SK-N-SH (cell line): ENCODE data around the gene RFFL.

Experiments
- CHD2 ChIP-seq: fragments of 150-350 bp; IDR thresholded peaks from 2 replicates; pipeline ENCODE4 v1.6.1; 2018; ENCODE audit warnings: low read length; ENCODE audit not compliant: partially characterized antibody
- ELF1 ChIP-seq: IDR thresholded peaks from 2 replicates; pipeline ENCODE4 v1.4.0; 2012
- EP300 ChIP-seq, 2 experiments: IDR thresholded peaks; 2 replicates each; pipeline versions ENCODE4 v1.4.0 to v1.6.1; 2012; ENCODE audit warnings: borderline replicate concordance in 1 of 2, low read depth in 1 of 2, low read length in 1 of 2
- EZH2phosphoT487 ChIP-seq: fragments of 200-600 bp; sonication (generic); IDR thresholded peaks from 2 replicates; pipeline ENCODE4 v1.6.1; 2017; ENCODE audit warnings: low read depth, mixed run types, mild to moderate bottlenecking, antibody characterized with exemption, moderate library complexity, borderline replicate concordance
- JUND ChIP-seq: IDR thresholded peaks from 2 replicates; pipeline ENCODE4 v1.4.0; 2012
- MXI1 ChIP-seq: IDR thresholded peaks from 2 replicates; pipeline ENCODE4 v1.6.1; 2012; ENCODE audit warnings: mild to moderate bottlenecking, low read depth, low read length, improper control_type of control experiment
- NRF1 ChIP-seq: IDR thresholded peaks from 2 replicates; pipeline ENCODE4 v1.6.1; 2012; ENCODE audit warnings: low read depth, mild to moderate bottlenecking, low read length
- POLR2AphosphoS5 ChIP-seq: IDR thresholded peaks from 2 replicates; pipeline ENCODE4 v1.6.1; 2012; ENCODE audit warnings: low read depth, low read length
- RAD21 ChIP-seq: IDR thresholded peaks from 2 replicates; pipeline ENCODE4 v1.6.1; 2012; ENCODE audit warnings: mild to moderate bottlenecking, low read length
- REST ChIP-seq: IDR thresholded peaks from 2 replicates; pipeline ENCODE4 v1.6.1; 2012; ENCODE audit warnings: mild to moderate bottlenecking, low read depth, low read length, moderate library complexity
- SIN3A ChIP-seq: IDR thresholded peaks from 2 replicates; pipeline ENCODE4 v1.6.1; 2012; ENCODE audit warnings: low read depth, mild to moderate bottlenecking, low read length, moderate library complexity, borderline replicate concordance
- TCF12 ChIP-seq: IDR thresholded peaks from 2 replicates; pipeline ENCODE4 v1.4.0; 2012
- USF2 ChIP-seq: fragments of 150-350 bp; IDR thresholded peaks from 2 replicates; pipeline ENCODE4 v1.6.1; 2017; ENCODE audit warnings: antibody characterized with exemption, low read length, low read depth, borderline replicate concordance
- TF ChIP-seq, protein P1 (sequence below): fragments of 200-600 bp; sonication (generic); IDR thresholded peaks from 2 replicates; pipeline ENCODE4 v1.6.1; 2017; ENCODE audit warnings: antibody characterized with exemption, mild to moderate bottlenecking, moderate library complexity

DNA sequence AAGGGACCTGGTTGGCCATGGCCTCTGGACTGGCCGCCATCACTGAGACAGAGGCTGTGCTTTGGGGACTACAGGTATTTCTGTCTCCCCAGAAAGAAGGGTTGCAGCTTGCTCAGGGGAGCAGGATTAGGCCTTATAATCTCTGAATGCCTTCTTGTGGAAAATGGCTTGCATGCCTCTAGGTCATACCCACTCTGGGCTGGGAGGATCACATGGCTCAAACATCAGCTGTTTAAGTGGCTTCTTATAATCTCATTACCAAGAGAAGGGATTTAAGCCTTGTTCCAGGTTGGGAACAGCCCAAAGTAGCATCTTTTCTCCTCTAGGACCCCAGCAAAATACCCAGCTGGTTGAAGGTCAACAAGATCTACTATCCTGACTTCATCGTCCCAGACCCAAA is 64.1 kb downstream of the RFFL start:
- TF ChIP-seq EZH2phosphoT487 (no peak), USF2 (no peak), EP300 (IDR thresholded peaks at IDR 0.05; ENCODE audit: borderline replicate concordance in 1 of 2, low read depth in 1 of 2, low read length in 1 of 2) (no peak), RAD21 (no peak), JUND (no peak), POLR2AphosphoS5 (no peak), MXI1 (no peak), NRF1 (no peak), REST (no peak), CHD2 (no peak), TCF12 (no peak), ELF1 (no peak), SIN3A (no peak)
- TF ChIP-seq, protein P1, sequence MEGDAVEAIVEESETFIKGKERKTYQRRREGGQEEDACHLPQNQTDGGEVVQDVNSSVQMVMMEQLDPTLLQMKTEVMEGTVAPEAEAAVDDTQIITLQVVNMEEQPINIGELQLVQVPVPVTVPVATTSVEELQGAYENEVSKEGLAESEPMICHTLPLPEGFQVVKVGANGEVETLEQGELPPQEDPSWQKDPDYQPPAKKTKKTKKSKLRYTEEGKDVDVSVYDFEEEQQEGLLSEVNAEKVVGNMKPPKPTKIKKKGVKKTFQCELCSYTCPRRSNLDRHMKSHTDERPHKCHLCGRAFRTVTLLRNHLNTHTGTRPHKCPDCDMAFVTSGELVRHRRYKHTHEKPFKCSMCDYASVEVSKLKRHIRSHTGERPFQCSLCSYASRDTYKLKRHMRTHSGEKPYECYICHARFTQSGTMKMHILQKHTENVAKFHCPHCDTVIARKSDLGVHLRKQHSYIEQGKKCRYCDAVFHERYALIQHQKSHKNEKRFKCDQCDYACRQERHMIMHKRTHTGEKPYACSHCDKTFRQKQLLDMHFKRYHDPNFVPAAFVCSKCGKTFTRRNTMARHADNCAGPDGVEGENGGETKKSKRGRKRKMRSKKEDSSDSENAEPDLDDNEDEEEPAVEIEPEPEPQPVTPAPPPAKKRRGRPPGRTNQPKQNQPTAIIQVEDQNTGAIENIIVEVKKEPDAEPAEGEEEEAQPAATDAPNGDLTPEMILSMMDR = no peak
